Measurements from ENCODE around the gene THEM5.

GRCh38 chr1:151802372-151802771 lies 51.1 kb downstream of the THEM5 start:
- no peak for TF ChIP-seq POLR2AphosphoS5 (IDR thresholded peaks at IDR 0.05; ENCODE audit: borderline replicate concordance, low read depth, low read length)
- no peak for TF ChIP-seq EZH2 (IDR thresholded peaks at IDR 0.05)
- no peak for TF ChIP-seq FOXP2 (optimal IDR thresholded peaks at IDR 0.05; ENCODE audit: control extremely low read depth, extremely low read length, insufficient read depth)
